ENCODE results near the gene CCDC148.

GRCh38 chr2:158402665-158403064, 53.9 kb downstream of the CCDC148 start:
- TF ChIP-seq POLR2A (IDR thresholded peaks at IDR 0.05) (no peak), CTCF (IDR thresholded peaks at IDR 0.05 in 4 of 5, conservative IDR thresholded peaks at IDR 0.05 in 1 of 5) (no peak)
